ENCODE data around the gene RALGAPA1. TPM values are rescaled to one million over a fixed set of nuclear protein-coding genes. Genes with fewer than 3 reads are reported as not detected.
"Not testable (repeated sequence)": the region's sequence is repeated elsewhere in the genome, so short reads cannot be mapped to it uniquely, and the experiment has no call there.

The RALGAPA1 gene
- total RNA-seq, 2 donors from 2014 or later: 65.5 to 66.6 TPM

DNA sequence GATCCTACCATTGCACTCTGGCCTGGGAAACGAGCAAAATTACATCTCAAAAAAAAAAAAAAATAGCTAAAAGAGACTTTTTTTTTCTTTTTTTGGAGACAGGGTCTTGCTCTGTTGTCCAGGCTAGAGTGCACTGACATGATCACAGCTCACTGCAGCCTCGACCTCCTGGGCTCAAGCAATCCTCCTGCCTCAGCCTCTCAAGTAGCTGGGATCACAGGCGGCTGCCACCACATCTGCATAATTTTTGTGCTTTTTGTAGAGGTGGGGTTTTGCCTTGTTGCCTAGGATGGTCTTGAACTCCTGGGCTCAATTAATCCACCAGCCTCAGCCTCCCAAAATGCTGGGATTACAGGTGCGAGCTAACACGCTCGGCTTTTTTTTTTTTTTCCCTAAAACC, 11.3 kb downstream of the RALGAPA1 start:
- intact Hi-C loops (cut with DNase I): no loop called here
- Histone ChIP-seq H3K4me1 (replicated peaks) (no peaks in the 10 kb centered on the region), H3K36me3 (no peaks in the 10 kb centered on the region), H3K4me3 (no peak overlapping the region), H3K27me3 (replicated peaks; ENCODE audit: insufficient read depth) (no peaks in the 10 kb centered on the region), H3K9me3 (no peaks in the 10 kb centered on the region), H3K27ac (no peak overlapping the region)
- TF ChIP-seq, protein P1, sequence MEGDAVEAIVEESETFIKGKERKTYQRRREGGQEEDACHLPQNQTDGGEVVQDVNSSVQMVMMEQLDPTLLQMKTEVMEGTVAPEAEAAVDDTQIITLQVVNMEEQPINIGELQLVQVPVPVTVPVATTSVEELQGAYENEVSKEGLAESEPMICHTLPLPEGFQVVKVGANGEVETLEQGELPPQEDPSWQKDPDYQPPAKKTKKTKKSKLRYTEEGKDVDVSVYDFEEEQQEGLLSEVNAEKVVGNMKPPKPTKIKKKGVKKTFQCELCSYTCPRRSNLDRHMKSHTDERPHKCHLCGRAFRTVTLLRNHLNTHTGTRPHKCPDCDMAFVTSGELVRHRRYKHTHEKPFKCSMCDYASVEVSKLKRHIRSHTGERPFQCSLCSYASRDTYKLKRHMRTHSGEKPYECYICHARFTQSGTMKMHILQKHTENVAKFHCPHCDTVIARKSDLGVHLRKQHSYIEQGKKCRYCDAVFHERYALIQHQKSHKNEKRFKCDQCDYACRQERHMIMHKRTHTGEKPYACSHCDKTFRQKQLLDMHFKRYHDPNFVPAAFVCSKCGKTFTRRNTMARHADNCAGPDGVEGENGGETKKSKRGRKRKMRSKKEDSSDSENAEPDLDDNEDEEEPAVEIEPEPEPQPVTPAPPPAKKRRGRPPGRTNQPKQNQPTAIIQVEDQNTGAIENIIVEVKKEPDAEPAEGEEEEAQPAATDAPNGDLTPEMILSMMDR (IDR thresholded peaks at IDR 0.05): no peak
- TF ChIP-seq POLR2AphosphoS5 (IDR thresholded peaks at IDR 0.05) (no peak), POLR2A (IDR thresholded peaks at IDR 0.05) (no peak)
- 91% methylated on average over 6 of the region's 6 CpGs for WGBS
- DNase-seq (ENCODE audit: low spot score): no peak

DNA sequence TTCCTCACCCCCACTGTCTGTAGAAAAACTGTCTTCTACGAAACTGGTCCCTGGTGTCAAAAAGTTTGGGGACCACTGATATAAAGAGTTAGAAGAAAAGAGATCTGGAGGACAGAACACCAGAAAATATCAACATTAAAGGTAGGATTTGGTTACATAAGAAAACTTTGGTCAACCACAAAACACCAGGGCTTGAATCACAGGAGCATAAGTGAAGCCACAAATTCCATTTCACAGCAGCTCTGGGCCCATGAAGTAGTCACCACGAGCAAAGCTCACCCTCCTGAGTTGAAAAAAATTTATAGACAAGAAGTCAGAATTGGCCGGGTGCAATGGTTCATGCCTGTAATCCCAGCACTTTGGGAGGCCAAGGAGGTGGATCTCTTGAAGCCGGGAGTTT, 19.4 kb downstream of the RALGAPA1 start:
- no peaks in the 10 kb centered on the region for H3K36me3 ChIP-seq
- no peak for DNase-seq (ENCODE audit: low spot score)
- TF ChIP-seq POLR2AphosphoS5 (IDR thresholded peaks at IDR 0.05) (no peak), POLR2A (IDR thresholded peaks at IDR 0.05) (no peak)
- TF ChIP-seq, protein P1 (IDR thresholded peaks at IDR 0.05): no peak
- 89% methylated on average over 4 of the region's 4 CpGs for WGBS
- H3K27ac ChIP-seq: no peak overlapping the region
- H3K4me3 ChIP-seq: no peak overlapping the region
- intact Hi-C loops (cut with DNase I): no loop called here
- no peaks in the 10 kb centered on the region for H3K27me3 ChIP-seq (replicated peaks; ENCODE audit: insufficient read depth)
- no peaks in the 10 kb centered on the region for H3K9me3 ChIP-seq
- H3K4me1 ChIP-seq (replicated peaks): no peaks in the 10 kb centered on the region

DNA sequence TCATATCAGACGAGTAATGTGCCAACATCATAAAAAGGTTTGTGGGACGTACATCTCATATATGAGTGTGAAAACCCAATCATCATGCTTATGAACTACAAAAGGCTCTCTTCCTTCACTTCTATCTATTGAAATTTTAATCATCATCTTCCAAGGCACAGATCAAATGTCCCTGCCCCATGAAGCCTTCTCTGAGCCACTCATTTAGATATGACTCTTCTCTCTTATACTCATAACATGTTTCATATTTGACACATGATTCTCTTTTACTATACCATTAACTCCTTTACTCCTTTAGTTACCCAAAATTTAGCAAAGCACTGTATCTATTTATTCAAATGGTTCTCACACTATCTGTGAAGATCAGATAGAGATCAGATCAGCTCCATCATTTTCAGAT, 22.2 kb downstream of the RALGAPA1 start:
- intact Hi-C loops (cut with DNase I): no loop called here

DNA sequence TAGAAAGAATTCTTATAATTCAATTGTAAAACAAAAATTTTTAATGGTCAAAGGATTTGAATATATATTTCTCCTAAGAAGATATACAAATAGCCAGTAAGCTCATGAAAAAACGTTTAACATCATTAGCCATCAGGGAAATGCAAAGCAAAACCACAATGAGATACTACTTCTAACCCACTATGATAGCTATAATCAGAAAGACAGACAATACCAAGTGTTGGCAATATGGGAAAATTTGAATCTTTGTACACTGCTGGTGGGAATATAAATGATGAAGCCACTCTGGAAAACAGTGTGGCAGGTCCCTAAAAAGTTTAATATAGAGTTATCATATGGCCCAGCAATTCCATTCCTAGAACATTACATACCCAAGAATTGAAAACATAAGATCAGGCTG, 25.4 kb downstream of the RALGAPA1 start:
- Histone ChIP-seq H3K4me3 (no peak overlapping the region), H3K27me3 (replicated peaks; ENCODE audit: insufficient read depth) (no peaks in the 10 kb centered on the region), H3K9me3 (no peaks in the 10 kb centered on the region), H3K36me3 (no peaks in the 10 kb centered on the region), H3K27ac (no peak overlapping the region), H3K4me1 (replicated peaks) (no peaks in the 10 kb centered on the region)
- DNase-seq (ENCODE audit: low spot score): no peak
- WGBS: 68% methylated on average over 1 of the region's 1 CpG
- intact Hi-C loops (cut with DNase I): no loop called here
- TF ChIP-seq POLR2AphosphoS5 (IDR thresholded peaks at IDR 0.05): no peak
- TF ChIP-seq, protein P1 (IDR thresholded peaks at IDR 0.05): no peak
- TF ChIP-seq POLR2A (IDR thresholded peaks at IDR 0.05): no peak

More for the DNA sequence above, 22.2 kb downstream of the RALGAPA1 start:
- Histone ChIP-seq H3K4me3 (no peak overlapping the region), H3K4me1 (replicated peaks) (no peaks in the 10 kb centered on the region), H3K27ac (no peak overlapping the region), H3K9me3 (no peaks in the 10 kb centered on the region), H3K36me3 (no peaks in the 10 kb centered on the region), H3K27me3 (replicated peaks; ENCODE audit: insufficient read depth) (no peaks in the 10 kb centered on the region)
- TF ChIP-seq, protein P1 (IDR thresholded peaks at IDR 0.05): no peak
- TF ChIP-seq POLR2AphosphoS5 (IDR thresholded peaks at IDR 0.05) (no peak), POLR2A (IDR thresholded peaks at IDR 0.05) (no peak)
- WGBS: 77% methylated on average over 2 of the region's 2 CpGs
- DNase-seq (ENCODE audit: low spot score): no peak

DNA sequence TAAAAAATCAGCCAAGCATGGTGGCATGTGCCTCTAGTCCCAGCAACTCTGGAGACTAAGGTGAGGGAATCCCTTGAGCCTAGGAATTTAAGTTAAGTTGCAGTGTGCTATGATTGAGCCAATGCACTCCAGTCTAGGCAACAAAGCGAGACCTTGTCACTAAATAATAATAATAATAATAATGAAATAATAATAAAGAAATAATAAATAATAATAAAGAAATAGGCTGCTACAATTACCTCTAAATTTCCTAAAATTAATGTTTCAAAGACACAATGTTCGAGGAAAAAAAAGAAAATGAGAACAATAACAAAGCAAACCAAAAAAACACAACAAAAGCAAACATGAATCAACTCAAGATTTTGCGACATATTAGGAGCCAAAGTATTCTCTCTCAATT, 29.7 kb downstream of the RALGAPA1 start:
- Histone ChIP-seq H3K4me3 (no peak overlapping the region), H3K9me3 (no peaks in the 10 kb centered on the region), H3K36me3 (no peaks in the 10 kb centered on the region), H3K27ac (no peak overlapping the region), H3K4me1 (replicated peaks) (no peaks in the 10 kb centered on the region), H3K27me3 (replicated peaks; ENCODE audit: insufficient read depth) (no peaks in the 10 kb centered on the region)
- no peak for DNase-seq (ENCODE audit: low spot score)
- intact Hi-C loops (cut with DNase I): no loop called here
- 95% methylated on average over 3 of the region's 3 CpGs for WGBS
- TF ChIP-seq POLR2AphosphoS5 (IDR thresholded peaks at IDR 0.05): no peak

DNA sequence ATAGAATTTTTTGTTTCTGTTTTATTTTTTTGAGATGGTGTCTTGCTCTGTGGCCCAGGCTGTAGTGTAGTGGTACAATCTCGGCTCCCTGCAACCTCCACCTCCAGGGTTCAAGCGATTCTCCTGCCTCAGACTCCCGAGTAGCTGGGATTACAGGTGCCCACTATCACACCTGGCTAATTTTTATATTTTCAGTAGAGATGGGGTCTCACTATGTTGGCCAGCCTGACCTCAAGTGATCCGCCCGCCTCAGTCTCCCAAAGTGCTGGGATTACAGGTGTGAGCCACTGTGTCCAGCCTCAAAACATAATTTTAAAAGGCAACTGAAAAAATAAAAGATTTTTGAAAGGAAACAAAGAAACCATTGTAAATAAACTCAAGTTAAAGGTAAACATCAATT, 31.5 kb downstream of the RALGAPA1 start:
- H3K27ac ChIP-seq; H3K4me1 ChIP-seq (replicated peaks); H3K27me3 ChIP-seq (replicated peaks; ENCODE audit: insufficient read depth); intact Hi-C loops (cut with DNase I); H3K4me3 ChIP-seq; H3K36me3 ChIP-seq; H3K9me3 ChIP-seq; DNase-seq (ENCODE audit: low spot score): not testable (repeated sequence)
- 96% methylated on average over 5 of the region's 5 CpGs for WGBS

Measured in prostate gland (tissue), 2 donors.